HG03354 (cell line): ENCODE measurements around the gene MDH2.
"Not testable (repeated sequence)": the region's sequence is repeated elsewhere in the genome, so short reads cannot be mapped to it uniquely, and the experiment has no call there.

Experiments used
- ATAC-seq: cut with Tn5 transposase; IDR thresholded peaks from one replicate; pipeline ENCODE4 v1.9.1; 2021; ENCODE audit warnings: mild to moderate bottlenecking; ENCODE audit not compliant: unreplicated experiment, poor library complexity, severe bottlenecking

MDH2 gene

GRCh38 chr7:76066716-76067503, 19.0 kb downstream of the MDH2 start:
- ATAC-seq = no peak

- no peak for ATAC-seq
Measured at GRCh38 chr7:76069238-76069638, 21.3 kb downstream of the MDH2 start.

DNA sequence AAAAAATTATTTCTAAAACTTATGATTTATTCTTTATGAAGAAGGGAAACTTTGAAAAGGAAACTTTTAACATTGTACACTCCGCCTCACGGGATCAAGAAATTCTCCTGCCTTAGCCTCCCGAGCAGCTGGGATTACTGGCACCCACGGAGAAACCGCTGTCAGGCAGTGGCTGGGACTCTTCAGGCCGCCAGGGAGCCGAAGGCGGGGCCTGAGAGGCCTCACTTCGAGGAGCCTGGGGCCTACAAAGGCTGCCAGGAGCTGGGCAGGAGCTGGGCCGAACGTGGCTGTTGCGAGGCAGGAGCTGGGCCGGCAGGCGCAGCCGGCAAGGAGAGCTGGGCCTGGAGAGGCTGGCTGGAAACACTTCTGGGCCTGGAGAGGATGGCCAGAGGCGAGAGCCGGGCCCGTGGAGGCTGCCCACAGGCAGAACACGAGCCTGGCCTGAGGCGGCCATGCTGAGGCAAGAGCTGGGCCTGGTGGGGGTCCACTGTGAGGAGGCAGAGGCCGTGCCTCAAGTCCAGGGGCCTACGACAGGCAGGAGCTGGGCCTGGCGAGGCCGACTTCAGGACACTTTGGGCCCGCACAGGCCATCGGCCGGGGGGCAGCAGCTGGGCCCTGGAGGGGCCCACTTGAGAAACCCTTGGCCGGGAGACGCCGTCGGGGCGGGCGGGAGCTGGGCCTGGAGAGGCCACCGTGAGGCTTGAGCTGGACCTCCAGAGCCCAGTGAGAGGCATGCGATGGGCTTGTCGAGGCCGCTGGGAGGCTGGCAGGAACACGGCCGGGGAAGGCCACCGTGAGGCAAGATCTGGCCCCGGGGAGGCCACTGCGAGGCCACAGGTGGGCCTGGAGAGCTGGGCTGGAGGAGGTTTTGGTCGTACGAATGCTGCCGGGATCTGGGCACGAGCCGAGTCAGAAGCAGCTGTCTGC, 23.7 kb downstream of the MDH2 start:
- no peak for ATAC-seq

- ATAC-seq = no peak
Measured at GRCh38 chr7:76072243-76073148, 24.6 kb downstream of the MDH2 start.

GRCh38 chr7:76073335-76073990, 25.6 kb downstream of the MDH2 start:
- ATAC-seq = no peak

DNA sequence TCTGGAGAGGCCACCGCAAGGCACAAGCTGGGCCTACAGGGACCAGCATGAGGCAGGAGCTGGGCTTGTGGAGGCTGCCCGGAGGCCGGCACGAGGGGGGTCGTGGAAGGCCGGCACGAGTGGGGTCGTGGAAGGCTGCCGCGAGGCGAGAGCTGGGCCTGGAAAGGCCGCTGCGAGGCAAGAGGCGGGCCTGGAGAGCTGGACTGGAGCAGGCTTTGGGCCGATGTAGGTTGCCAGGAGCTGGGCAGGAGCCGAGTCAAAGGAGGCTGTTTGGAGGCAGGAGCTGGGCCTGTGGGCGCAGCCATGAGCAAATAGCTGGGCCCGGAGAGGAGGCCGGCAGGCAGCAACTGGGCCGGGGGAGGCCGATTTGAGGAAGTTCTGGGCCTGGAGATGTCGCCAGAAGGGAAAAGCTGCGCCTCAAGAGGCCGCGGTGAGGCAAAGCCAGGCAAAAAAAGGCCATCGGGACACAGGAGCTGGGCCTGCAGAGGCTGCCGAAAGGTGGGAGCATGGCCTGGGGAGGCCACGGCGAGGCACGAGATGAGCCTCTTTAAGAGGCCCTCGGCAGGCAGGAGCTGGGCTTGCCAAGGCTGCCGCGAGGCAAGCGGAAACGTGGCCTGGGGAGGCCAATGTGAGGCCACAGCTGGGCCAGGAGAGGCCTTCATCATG, 26.5 kb downstream of the MDH2 start:
- ATAC-seq = no peak

DNA sequence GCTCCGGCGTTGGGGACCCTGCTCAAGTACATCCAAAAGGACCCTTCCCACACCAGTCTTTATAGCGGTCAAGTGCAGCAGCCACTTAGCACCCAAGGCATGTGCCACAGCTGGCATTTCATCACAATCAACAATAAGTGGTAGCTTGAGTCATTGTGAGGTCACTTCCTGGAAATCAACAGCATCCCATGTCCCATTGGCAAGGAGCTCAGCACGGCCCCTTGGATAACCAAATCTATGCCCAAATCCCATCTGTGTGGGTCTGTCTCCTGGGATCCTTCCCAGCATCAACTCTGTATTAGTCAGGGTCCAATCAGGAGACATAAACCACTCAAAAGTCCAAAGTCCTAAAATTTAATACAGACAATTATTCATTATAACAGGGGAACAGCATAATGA, 27.1 kb downstream of the MDH2 start:
- ATAC-seq = no peak

DNA sequence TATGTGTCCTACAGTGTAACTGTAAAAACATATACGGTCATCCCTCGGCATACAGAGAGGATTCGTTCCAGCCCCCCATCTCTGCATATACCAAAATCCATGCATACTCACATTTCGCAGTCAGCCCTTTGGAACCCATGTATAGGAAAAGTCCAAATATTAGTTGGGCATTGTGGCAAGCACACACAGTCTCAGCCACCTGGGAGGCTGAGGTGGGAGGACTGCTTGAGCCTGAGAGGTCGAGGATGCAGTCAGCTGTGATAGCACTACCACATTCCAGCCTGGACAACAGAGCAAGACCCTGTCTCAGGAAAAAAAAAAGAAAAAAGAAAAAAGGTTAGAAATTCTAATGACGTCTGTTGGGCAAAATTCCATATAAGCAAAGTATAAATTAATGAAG, 29.1 kb downstream of the MDH2 start:
- ATAC-seq = no peak

DNA sequence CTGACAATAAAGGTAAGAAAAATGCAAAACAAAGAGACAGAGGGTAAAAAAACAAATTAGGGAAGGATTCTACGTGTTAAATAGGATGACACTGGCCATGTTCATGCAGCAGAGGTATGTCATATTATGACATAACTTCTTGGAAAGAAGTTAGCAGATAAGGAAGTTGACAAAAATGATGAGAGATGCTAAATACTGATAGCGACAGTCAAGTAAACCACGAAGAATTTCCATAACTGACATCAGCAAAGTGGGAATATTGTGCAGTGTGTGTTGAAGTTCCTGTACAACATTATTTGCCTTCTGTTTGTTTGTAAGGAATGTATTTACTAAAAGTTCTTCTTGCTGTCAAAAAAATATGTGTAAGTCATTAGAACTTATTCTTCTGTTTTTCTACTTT, 29.5 kb downstream of the MDH2 start:
- no peak for ATAC-seq

DNA sequence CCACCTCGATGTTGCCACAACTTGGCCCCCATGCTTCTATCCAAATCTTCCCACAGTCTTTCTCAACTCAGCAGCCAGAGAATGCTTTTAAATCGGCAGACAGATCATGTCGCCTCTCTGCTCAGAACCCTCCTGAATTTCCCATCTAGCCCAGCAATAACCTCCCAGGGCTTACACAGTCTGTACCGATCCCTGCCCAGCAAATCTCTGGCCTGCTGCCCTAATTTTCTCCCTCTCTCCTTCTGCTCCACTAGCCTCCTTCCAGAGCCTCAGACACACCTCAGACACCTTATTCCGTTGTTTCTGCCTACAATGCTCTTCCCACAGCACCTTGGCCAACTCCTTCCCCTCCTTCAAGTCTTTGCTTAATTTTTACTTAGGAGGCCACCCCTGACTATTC, 32.3 kb downstream of the MDH2 start:
- ATAC-seq = no peak

GRCh38 chr7:76084115-76084514, 36.2 kb downstream of the MDH2 start:
- ATAC-seq = not testable (repeated sequence)

- no peak for ATAC-seq
Measured at GRCh38 chr7:76086070-76086469, 38.2 kb downstream of the MDH2 start.

GRCh38 chr7:76087362-76087791, 39.5 kb downstream of the MDH2 start:
- not testable (repeated sequence) for ATAC-seq

GRCh38 chr7:76089865-76090475, 42.1 kb downstream of the MDH2 start:
- ATAC-seq = no peak

DNA sequence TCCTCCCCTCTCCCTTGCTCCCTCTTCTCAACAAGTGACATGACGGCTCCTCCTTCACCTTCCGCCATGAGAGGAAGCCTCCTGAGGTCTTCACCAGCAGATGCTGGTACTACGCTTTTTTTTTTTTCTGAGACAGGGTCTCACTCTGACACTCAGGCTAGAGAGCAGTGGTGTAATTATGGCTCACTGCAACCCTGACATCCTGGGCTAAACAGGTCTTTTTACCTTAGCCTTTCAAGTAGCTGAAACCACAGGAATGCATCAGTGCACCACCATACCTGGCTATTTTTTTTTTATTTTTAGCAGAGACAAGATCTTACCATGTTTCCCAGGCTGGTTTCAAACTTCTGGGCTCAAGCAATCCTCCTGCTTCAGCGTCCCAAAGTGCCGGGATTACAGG, 43.6 kb downstream of the MDH2 start:
- no peak for ATAC-seq

DNA sequence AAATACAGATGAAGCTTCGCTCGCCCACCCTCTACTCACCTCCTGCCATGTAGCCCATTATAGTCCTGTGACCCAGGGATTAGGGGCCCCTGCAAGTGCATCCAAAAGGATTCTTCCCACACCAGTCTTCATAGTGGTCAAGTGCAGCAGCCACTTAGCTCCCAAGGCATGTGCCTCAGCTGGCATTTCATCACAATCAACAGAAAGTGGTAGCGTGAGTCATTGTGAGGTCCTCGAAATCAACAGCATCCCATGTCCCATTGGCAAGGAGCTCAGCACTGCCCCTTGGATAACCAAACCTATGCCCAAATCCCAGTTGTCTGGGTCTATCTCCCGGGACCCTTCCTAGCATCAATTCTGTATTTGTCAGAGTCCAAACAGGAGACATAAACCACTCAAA, 45.6 kb downstream of the MDH2 start:
- ATAC-seq = not testable (repeated sequence)

- not testable (repeated sequence) for ATAC-seq
Measured at GRCh38 chr7:76094326-76094725, 46.4 kb downstream of the MDH2 start.

GRCh38 chr7:76095908-76096307, 48.0 kb downstream of the MDH2 start:
- ATAC-seq = no peak
